Hair follicle dermal papilla cell (primary cell): ENCODE data around the gene AP4B1. TPM values are rescaled to one million over a fixed set of nuclear protein-coding genes. Genes with fewer than 3 reads are reported as not detected.

ENCODE experiments used
- total RNA-seq: library from RNA; depleted of rRNA; stranded (reverse); fragments of >200 nt; gene quantifications from 2 replicates; pipeline ENCODE4 v1.2.3, GENCODE V29; 2012

Gene AP4B1
- 14.0 and 17.0 TPM in 2 replicates for total RNA-seq

GRCh38 chr1:113904674-113905434, at the start of gene AP4B1, which contains the start of gene DCLRE1B:
Gene AP4B1, minus strand, starts transcription at chr1:113904799. Its CDS starts 82 bp downstream, at chr1:113904717.
Gene DCLRE1B, plus strand, starts transcription at chr1:113905326. Its CDS starts 261 bp downstream, at chr1:113905587.

GRCh38 chr1:113928941-113929749, 24.5 kb upstream of the AP4B1 start, which contains the start of gene HIPK1:
Gene HIPK1, plus strand, starts transcription at chr1:113929324.

GRCh38 chr1:113887402-113888175, 17.0 kb downstream of the AP4B1 start, which contains the start of gene BCL2L15:
Gene BCL2L15, minus strand, starts transcription at chr1:113887581. Its CDS starts 206 bp downstream, at chr1:113887375.

DNA sequence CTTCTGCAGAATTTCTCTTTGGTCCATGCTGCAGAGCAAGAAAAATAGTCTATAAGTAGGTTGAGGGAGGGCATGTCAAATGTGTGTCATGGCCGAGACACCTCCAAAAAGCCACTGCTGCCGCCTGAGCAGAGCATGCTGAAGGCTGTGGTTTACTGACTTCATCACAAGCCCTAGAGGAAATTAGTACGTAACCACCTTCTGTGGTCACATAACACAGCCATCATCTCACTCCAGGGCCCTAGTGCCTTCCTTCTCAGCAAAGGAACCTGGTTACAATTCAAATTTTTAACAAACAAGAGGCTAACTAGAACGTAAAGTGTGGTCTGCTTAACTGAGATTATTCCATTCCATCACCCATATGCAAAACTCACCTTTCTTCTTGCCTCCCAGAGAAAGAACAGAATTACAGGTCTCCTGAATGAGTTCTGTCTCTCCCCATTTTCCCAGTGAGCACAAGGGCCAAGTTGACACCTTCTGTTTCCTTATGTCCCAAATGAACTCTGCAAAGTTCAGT, 32.9 kb downstream of the AP4B1 start, which contains the start of gene PTPN22:
PTPN22 (minus strand) TSS at position 116 of the 517 bp plus-strand sequence.

Other genes starting within 250 kb of the AP4B1 start
- 33.9 and 40.1 TPM in 2 replicates for gene PHTF1, start 145.3 kb downstream of the AP4B1 start, total RNA-seq
- gene RSBN1, start 92.3 kb downstream of the AP4B1 start, total RNA-seq, result 9.5 and 12.5 TPM in 2 replicates
- 1.3 and 1.7 TPM in 2 replicates for gene PTPN22, start 33.1 kb downstream of the AP4B1 start, total RNA-seq
- gene BCL2L15, start 17.2 kb downstream of the AP4B1 start, total RNA-seq, result 0.12 and 0.16 TPM in 2 replicates
- 4.4 and 4.9 TPM in 2 replicates for gene DCLRE1B, start 527 bp upstream of the AP4B1 start, total RNA-seq
- 33.2 and 36.5 TPM in 2 replicates for gene HIPK1, start 24.5 kb upstream of the AP4B1 start, total RNA-seq
- 264 TPM in 2 replicates for gene OLFML3, start 74.7 kb upstream of the AP4B1 start, total RNA-seq
- gene SYT6, start 249.1 kb upstream of the AP4B1 start, total RNA-seq, result under 0.01 TPM in 1 of 2 replicates, not detected in the other